H1 (cell line): ENCODE results near the gene ASB17. TPM values are rescaled to one million over a fixed set of nuclear protein-coding genes. Genes with fewer than 3 reads are reported as not detected.

Experiments used
- BACH1 ChIP-seq: IDR thresholded peaks from 2 replicates; pipeline ENCODE4 v1.6.1; 2012; ENCODE audit warnings: low read length, improper control_type of control experiment
- CBX5 ChIP-seq: fragments of 300-800, 300-1000 bp; sonication (generic); IDR thresholded peaks from 2 replicates; pipeline ENCODE4 v1.7.1; 2016; ENCODE audit warnings: antibody characterized with exemption, low read length, low read depth
- polyA plus RNA-seq, 7 experiments: library from polyadenylated mRNA; depleted of rRNA in 3 of 7; stranded (reverse) in 5 of 7; unstranded in 2 of 7; fragments of >200 nt in 5 of 7; fragments of 200-250 nt in 2 of 7; gene quantifications; 1 replicate in 5 of 7; 2 replicates in 1 of 7; 4 replicates in 1 of 7; pipeline versions ENCODE4 v1.2.1 to v1.2.3, GENCODE V29; 2011 to 2013; ENCODE audit warnings: missing spikeins in 2 of 7, mixed read lengths in 2 of 7
- total RNA-seq: library from RNA; stranded (reverse); fragmentation: NEBNext Ultra II Directional; extraction: Animal tissue kit (Norgen Biotek cat#: 25700); gene quantifications from 2 replicates; pipeline ENCODE4 v1.2.1, GENCODE V29; 2021

The ASB17 gene
- total and polyA plus RNA-seq, 2 of the 8 experiments (the other 6 are each of a cell fraction or from before 2014, with no cell fraction given): not detected

GRCh38 chr1:75952016-75952415 lies 19.8 kb upstream of the ASB17 start (continued):
- TF ChIP-seq BACH1: no peak
- no peak for TF ChIP-seq CBX5
